Astrocyte (in vitro differentiated cells and primary cell): ENCODE results near the gene SNCAIP.

Experiments used
- EZH2 ChIP-seq: IDR thresholded peaks from 2 replicates; pipeline ENCODE4 v1.6.1; 2012; ENCODE audit warnings: mild to moderate bottlenecking, low read length, inconsistent platforms; ENCODE audit not compliant: insufficient read depth
- TF ChIP-seq, protein P1 (sequence below): IDR thresholded peaks from 2 replicates; pipeline ENCODE4 v1.5.1; 2011; ENCODE audit warnings: low read depth, mild to moderate bottlenecking, inconsistent platforms, low read length, moderate library complexity; ENCODE audit not compliant: insufficient read depth

DNA sequence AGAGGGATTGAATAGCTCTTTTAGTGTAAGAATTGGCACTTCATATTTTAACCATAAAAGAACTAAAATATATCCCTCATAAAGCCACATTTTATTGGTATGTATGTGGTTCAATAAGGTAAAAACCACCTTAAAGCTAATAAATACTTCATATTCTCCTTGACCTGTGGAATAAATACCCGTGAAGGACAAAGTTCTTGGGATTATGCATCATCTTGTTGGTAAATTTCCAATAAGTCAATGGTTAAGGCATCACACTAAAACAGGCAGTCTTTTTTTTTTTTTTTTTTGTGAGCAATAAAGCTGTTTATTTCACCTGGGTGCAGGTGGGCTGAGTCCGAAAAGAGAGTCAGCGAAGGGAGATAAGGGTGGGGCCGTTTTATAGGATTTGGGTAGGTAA is 161.9 kb downstream of the SNCAIP start:
- TF ChIP-seq, protein P1, sequence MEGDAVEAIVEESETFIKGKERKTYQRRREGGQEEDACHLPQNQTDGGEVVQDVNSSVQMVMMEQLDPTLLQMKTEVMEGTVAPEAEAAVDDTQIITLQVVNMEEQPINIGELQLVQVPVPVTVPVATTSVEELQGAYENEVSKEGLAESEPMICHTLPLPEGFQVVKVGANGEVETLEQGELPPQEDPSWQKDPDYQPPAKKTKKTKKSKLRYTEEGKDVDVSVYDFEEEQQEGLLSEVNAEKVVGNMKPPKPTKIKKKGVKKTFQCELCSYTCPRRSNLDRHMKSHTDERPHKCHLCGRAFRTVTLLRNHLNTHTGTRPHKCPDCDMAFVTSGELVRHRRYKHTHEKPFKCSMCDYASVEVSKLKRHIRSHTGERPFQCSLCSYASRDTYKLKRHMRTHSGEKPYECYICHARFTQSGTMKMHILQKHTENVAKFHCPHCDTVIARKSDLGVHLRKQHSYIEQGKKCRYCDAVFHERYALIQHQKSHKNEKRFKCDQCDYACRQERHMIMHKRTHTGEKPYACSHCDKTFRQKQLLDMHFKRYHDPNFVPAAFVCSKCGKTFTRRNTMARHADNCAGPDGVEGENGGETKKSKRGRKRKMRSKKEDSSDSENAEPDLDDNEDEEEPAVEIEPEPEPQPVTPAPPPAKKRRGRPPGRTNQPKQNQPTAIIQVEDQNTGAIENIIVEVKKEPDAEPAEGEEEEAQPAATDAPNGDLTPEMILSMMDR = no peak
- no peak for TF ChIP-seq EZH2
